Left lobe of liver (tissue), 2 donors: ENCODE measurements around the gene OVOL1. TPM values are rescaled to one million over a fixed set of nuclear protein-coding genes. Genes with fewer than 3 reads are reported as not detected.
"Not testable (repeated sequence)": the region's sequence is repeated elsewhere in the genome, so short reads cannot be mapped to it uniquely, and the experiment has no call there.

Experiments used
- ATAC-seq: fragments of 200-7000 bp; cut with Tn5 transposase; one replicate; pipeline ENCODE4 v1.9.1; 2020; ENCODE audit warnings: mild to moderate bottlenecking, moderate library complexity
- DNase-seq: peaks from one replicate; pipeline ENCODE4 v3.0.0-alpha.2; 2020; ENCODE audit warnings: low spot score
- total RNA-seq: library from RNA; stranded (reverse); gene quantifications from one replicate; pipeline ENCODE4 v1.2.1, GENCODE V29; 2021
- donor health status: DM: no; HTN: no; CAD: no; lungs with moderate emphysema.
- donor health status: DM: no; HTN: yes; CAD: no.

Gene OVOL1
- 0.23 TPM for total RNA-seq

- peak; percentile 6 for ATAC-seq
- no peak for DNase-seq
These were observed at the start of gene OVOL1 for GRCh38 chr11:65786786-65787636. Gene OVOL1 (plus strand): TSS chr11:65787063. CDS start chr11:65787374, 311 bp downstream.

DNA sequence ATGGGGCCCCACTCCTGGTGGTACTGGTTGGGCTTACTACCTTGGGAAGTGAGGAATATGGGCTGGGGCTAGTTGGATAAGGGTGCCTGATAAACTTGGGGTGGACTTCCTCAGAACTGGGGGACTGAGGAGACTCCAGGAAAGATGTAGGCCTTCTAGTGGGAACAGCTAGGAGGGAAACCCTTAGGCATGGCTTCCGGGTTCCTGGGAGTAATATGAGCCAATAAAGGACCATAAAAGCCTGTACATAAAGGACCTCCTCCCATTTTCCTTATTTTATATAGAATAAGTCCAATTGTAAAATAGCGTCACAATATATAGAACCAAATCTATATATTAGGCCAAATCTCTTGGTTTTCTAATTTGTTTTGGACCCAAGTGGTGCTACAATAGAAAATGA, 47.8 kb upstream of the OVOL1 start:
- no peak for ATAC-seq
- no peak for DNase-seq

- DNase-seq (no peak), ATAC-seq (no peak)
These were observed 45.7 kb upstream of the OVOL1 start for GRCh38 chr11:65741185-65741584.

GRCh38 chr11:65742353-65742752, 44.5 kb upstream of the OVOL1 start:
- DNase-seq (no peak), ATAC-seq (peak; percentile 92)

DNA sequence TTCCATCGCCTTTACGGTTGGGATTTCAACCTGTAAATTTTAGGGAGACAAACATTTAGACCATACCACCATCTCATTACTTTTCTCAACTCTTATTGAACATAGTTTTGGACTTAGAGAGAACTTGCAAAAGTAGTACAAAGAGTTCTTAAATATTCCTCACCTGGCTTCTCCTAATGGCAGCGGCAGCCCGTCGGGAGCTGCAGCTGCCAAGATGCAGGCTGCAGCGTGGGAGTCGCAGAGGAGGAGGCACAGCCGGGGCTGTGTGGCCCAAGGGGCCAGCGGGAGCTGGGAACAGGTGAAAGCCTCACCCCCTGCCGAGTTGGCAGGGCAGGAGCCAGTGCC, 43.2 kb upstream of the OVOL1 start:
- DNase-seq, result no peak
- ATAC-seq, result no peak

DNA sequence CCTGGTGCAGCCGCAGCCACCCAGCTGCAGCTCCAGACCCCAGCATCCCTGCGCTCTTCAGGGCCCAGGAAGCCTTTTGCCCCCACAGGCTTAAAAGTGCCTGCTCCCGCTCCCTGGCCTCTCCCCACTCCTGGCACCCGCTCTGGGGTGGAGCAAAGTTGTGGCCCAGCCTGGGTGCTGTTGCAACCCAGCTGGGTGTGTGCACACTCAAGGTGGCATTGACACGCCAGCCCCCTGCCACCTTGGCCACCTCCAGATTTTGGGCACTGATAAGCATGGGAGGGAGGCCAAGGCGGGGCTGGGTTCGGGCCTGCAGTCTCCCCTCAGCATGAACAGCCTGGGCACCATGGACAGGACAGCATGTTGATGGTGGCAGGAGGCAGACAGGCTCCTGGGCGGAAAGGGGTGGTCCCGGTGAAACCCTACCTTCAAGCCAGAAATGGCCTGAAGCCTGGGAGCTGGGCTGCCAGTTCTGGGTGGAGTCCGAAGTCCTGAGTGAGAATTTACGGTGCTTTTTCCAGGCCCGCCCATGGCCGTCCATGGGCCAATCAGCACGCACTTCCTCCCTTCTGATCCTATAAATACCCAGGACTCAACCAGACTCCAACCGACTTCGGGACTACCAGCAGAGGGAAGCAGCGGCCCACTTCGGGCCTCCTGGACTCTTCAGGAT, 42.7 kb upstream of the OVOL1 start:
- ATAC-seq (peak; percentile 84), DNase-seq (no peak)

- no peak for ATAC-seq
- no peak for DNase-seq
These were observed 42.2 kb upstream of the OVOL1 start for GRCh38 chr11:65744699-65745042.

GRCh38 chr11:65745049-65745448, 41.8 kb upstream of the OVOL1 start:
- DNase-seq (no peak), ATAC-seq (no peak)

DNA sequence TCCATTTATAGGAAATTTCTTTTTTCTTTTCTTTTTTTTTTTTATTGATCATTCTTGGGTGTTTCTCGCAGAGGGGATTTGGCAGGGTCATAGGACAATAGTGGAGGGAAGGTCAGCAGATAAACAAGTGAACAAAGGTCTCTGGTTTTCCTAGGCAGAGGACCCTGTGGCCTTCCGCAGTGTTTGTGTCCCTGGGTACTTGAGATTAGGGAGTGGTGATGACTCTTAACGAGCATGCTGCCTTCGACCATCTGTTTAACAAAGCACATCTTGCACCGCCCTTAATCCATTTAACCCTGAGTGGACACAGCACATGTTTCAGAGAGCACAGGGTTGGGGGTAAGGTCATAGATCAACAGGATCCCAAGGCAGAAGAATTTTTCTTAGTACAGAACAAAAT, 24.7 kb upstream of the OVOL1 start:
- DNase-seq, ATAC-seq: not testable (repeated sequence)

DNA sequence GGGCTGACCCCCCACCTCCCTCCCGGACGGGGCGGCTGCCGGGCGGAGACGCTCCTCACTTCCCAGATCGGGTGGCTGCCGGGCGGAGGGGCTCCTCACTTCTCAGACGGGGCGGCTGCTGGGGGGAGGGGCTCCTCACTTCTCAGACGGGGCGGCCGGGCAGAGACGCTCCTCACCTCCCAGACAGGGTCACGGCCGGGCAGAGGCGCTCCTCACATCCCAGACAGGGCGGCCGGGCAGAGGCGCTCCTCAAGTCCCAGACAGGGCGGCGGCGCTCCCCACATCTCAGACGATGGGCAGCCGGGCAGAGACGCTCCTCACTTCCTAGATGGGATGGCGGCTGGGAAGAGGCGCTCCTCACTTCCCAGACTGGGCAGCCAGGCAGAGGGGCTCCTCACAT, 24.0 kb upstream of the OVOL1 start:
- ATAC-seq, DNase-seq: not testable (repeated sequence)

- ATAC-seq (no peak), DNase-seq (no peak)
These were observed 22.4 kb upstream of the OVOL1 start for GRCh38 chr11:65764434-65764833.

GRCh38 chr11:65766535-65766934, 20.3 kb upstream of the OVOL1 start:
- no peak for DNase-seq

DNA sequence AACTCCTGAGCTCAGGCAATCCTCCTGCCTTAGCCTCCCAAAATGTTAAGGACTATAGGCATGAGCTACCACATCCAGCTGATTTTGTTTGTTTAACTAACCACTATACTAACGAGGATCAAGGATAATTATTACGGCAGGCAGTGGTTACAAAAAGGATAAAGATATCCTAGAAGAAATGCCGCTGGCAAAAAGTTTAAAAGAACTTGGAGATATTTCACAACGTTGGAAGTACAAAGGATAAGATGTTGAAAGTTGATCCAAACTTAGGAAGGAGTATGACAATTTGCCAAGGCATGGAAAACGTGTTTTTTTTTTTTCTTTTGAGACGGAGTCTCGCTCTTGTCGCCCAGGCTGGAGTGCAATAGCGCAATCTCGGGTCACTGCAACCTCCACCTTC, 19.5 kb upstream of the OVOL1 start:
- DNase-seq, result no peak
- no peak for ATAC-seq

More at GRCh38 chr11:65766535-65766934, 20.3 kb upstream of the OVOL1 start:
- no peak for ATAC-seq

DNA sequence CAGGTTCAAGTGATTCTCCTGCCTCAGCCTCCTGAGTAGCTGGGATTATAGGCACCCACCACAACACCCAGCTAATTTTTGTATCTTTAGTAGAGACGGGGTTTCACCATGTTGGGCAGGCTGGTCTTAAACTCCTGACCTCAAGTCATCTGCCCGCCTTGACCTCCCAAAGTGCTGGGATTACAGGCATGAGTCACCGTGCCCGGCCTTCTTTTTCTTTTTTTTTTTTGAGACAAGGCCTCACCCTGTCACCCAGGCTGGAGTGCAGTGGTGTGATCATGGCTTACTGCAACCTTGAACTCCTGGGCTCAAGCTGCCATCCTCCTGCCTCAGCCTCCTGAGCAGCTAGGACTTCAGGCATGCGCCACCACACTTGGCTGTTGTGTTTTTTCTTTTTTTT, 19.1 kb upstream of the OVOL1 start:
- DNase-seq, ATAC-seq: not testable (repeated sequence)

- DNase-seq, result no peak
- no peak for ATAC-seq
These were observed 15.8 kb upstream of the OVOL1 start for GRCh38 chr11:65770951-65771567.

DNA sequence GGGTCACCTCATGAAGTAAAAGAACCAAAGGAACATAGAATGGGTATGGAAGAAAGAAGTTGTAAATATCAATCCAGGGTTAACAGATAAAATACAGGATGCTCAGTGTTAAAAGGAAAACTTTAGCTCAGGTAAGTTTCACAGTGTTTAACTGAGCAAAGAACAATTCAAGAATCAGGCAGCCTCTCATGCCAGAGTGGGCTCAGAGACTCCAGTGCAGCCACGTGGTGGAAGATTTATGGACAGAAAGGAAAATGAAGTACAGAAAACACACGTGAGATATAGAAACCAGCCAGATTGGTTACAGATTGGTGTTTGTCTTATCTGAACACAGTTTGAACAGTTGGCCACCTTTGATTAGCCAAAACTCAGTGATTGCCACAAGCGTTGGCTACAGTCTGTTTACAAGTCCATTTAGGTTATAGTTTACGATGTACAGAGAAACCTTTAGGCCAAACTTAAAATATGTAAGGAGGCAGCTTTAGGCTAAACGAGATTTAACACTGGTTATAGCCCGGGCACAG, 15.2 kb upstream of the OVOL1 start:
- ATAC-seq (no peak), DNase-seq (no peak)

DNA sequence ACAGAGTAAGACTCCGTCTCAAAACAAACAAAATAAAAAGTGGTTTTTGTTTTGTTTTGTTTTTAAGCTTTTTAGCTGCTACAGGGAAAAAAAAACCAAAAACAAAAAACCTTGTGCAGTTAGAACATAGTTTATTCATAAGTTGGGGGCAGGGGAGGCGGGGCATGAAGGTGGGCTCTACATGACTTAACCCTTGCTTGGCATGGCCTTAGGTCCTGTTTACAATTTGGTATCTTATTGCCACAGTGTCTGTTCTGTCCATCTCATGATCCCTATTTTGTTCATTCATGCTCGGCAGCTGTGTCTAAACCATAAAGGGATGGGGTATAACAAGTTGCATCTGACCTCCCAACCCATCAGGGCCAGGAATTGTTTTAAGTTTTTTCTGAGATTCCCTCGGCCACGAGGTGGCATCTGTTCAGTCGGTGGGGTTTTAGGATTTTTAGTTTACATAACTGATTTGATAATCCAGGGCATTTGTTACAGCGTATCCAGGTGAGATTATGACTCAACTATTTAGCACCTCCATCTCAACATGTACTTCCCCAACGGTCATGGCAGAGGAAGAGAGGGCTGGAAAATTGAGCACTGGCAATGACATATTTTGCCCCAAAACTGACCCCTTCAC, 13.0 kb upstream of the OVOL1 start:
- DNase-seq (peak; percentile 37), ATAC-seq (no peak)

DNA sequence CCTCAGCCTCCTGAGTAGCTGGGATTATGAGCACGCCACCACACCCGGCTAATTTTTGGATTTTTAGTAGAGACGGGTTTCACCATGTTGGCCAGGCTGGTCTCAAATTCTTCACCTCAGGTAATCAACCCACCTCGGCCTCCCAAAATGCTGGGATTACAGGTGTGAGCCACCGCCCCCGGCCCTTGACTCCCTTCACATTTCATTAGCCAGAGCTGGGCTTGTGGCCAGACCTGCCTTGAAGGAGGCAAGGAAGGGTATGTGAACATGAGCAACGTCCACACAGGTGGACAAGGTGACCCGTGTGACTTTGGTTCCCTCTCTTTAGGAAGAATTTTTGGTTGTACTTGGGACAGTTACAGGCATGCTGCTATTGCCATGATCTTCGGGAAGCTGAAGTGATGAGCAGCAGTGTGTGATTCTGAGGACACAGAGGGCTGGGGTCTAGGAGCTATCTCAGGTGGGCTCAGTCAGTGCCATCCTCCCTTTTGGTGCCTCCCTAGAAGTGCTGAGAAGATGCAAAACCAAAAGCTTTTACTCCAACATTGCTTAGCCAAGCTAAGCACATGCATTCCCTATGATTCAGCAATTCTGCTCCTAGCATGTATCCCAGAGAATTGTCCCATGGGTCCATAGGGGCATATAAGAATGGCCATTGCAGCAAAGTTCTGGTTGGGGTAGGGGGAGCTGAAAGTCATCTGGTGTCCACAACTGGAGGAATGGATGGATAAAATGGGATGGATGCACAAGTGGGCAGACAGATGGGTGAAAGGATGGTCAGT, 12.1 kb upstream of the OVOL1 start:
- DNase-seq, result peak; percentile 47
- ATAC-seq, result no peak

DNA sequence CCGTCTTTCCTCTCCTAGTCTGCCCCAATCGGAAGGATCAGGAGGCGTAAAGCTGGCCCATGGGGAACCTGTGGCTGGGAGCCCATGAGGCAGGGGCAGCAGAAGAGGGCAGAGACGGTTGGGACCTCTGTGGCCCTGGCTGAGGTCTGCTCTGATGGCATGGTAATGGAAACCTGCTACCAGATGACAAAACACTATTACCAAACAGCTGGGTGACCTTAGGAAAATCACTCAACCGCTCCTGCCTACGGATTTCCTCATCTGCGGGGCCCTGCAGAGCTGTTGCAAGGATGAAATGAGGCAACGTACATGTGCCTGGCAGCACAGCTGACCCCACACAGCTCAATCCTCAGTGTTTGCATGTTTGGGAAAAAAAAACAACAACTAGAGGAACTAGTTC, 10.7 kb upstream of the OVOL1 start:
- peak; percentile 83 for DNase-seq
- ATAC-seq, result peak; percentile 42

DNA sequence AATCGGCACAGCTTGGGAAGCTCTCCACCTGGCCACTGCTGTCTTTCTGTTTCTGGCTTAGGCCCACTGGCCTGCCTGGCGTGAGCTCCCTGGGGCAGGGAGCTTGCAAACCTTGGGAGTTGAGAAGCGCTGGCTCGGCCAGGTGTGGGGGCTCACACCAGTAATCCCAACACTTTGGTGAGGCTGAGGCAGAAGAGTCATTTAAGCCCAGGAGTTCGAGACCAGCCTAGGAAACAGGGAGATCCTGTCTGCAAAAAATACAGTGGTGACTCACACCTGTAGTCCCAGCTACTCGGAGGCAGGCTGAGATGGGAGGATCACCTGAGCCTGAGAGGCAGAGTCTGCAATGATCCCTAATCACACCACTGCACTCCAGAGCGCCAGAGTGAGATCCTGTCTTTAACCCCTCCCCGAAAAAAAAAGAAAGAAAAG, 10.1 kb upstream of the OVOL1 start:
- ATAC-seq (peak; percentile 4), DNase-seq (peak; percentile 48)
